Caco-2 (cell line): ENCODE results near the gene DOK7. TPM values are rescaled to one million over a fixed set of nuclear protein-coding genes. Genes with fewer than 3 reads are reported as not detected.

ENCODE experiments used
- BruUV-seq: library from RNA; stranded (reverse); fragments of 400-500 nt; replicated peaks from 2 replicates; lab custom pipeline; 2021; lab: Mats Ljungman, UMichigan
- CTCF ChIA-PET: fragments of 300-600 bp; sonication (Branson Sonifier 250); formaldehyde crosslinking; loops from one replicate; lab custom pipeline; 2022; ENCODE audit warnings: antibody characterized with exemption; lab: Charles Lee
- POLR2A ChIA-PET: fragments of 300-600 bp; sonication (Branson Sonifier 250); formaldehyde crosslinking; loops from one replicate; lab custom pipeline; 2022; ENCODE audit warnings: antibody characterized with exemption; lab: Charles Lee
- DNase-seq, 2 experiments: peaks; one replicate each; pipeline versions ENCODE4 v3.0.0 to v3.0.0-alpha.2; 2020 to 2022
- H3K27me3 ChIP-seq: replicated peaks from 2 replicates; pipeline ENCODE4 v1.6.0; 2011; ENCODE audit warnings: low read length; ENCODE audit not compliant: control insufficient read depth, insufficient read depth
- H3K36me3 ChIP-seq: 2 replicates; pipeline ENCODE4 v1.5.1; 2011; ENCODE audit warnings: low read length; ENCODE audit not compliant: control insufficient read depth, insufficient read depth
- H3K4me1 ChIP-seq: fragments of 250-450 bp; sonication (Bioruptor Pico); 2 replicates; pipeline ENCODE4 v1.5.1; 2020; ENCODE audit warnings: mild to moderate bottlenecking
- H3K4me3 ChIP-seq: 2 replicates; pipeline ENCODE4 v1.5.1; 2011; ENCODE audit warnings: low read depth, mild to moderate bottlenecking, control low read depth, low read length
- H3K9me3 ChIP-seq: fragments of 250-450 bp; sonication (Bioruptor Pico); 2 replicates; pipeline ENCODE4 v1.5.1; 2020; ENCODE audit warnings: mild to moderate bottlenecking, moderate library complexity
- H3K27ac Mint-ChIP-seq: one replicate; pipeline ENCODE4 v1.8.0; 2022; ENCODE audit warnings: mixed read lengths; ENCODE audit not compliant: unreplicated experiment
- H3K27me3 Mint-ChIP-seq: one replicate; pipeline ENCODE4 v1.8.0; 2022; ENCODE audit warnings: mixed read lengths; ENCODE audit not compliant: insufficient read depth, unreplicated experiment
- H3K36me3 Mint-ChIP-seq: one replicate; pipeline ENCODE4 v1.8.0; 2022; ENCODE audit warnings: mild to moderate bottlenecking, mixed read lengths; ENCODE audit not compliant: insufficient read depth, unreplicated experiment
- H3K4me1 Mint-ChIP-seq: one replicate; pipeline ENCODE4 v1.8.0; 2022; ENCODE audit warnings: low read depth, mixed read lengths; ENCODE audit not compliant: unreplicated experiment
- H3K4me3 Mint-ChIP-seq: one replicate; pipeline ENCODE4 v1.8.0; 2022; ENCODE audit warnings: mild to moderate bottlenecking, moderate library complexity, mixed read lengths; ENCODE audit not compliant: unreplicated experiment
- H3K9me3 Mint-ChIP-seq: one replicate; pipeline ENCODE4 v1.8.0; 2022; ENCODE audit warnings: mixed read lengths; ENCODE audit not compliant: unreplicated experiment
- intact Hi-C: fragments of 100-400 bp; cut with micrococcal nuclease; formaldehyde crosslinking; loops from one replicate; pipeline ENCODE4 v1.10.0; 2022; ENCODE audit not compliant: unreplicated experiment
- total RNA-seq: library from RNA; stranded (reverse); gene quantifications from 2 replicates; pipeline ENCODE4 v1.2.3, GENCODE V29; 2022
- TF ChIP-seq, protein P1 (sequence below), 2 experiments: fragments of 200-600 bp in 1 of 2; IDR thresholded peaks; 1 replicate in 1 of 2; 2 replicates in 1 of 2; pipeline versions ENCODE4 v1.5.1 to v1.8.0; 2011 to 2022; ENCODE audit warnings: antibody characterized with exemption in 1 of 2, control low read depth in 1 of 2, inconsistent platforms in 1 of 2, low read depth in 1 of 2, low read length in 1 of 2, mild to moderate bottlenecking in 1 of 2, moderate library complexity in 1 of 2; ENCODE audit not compliant: insufficient read depth in 1 of 2, severe bottlenecking in 1 of 2, unreplicated experiment in 1 of 2

Gene DOK7
- total RNA-seq, 1 experiment from 2014 or later, result 0.29 TPM

DNA sequence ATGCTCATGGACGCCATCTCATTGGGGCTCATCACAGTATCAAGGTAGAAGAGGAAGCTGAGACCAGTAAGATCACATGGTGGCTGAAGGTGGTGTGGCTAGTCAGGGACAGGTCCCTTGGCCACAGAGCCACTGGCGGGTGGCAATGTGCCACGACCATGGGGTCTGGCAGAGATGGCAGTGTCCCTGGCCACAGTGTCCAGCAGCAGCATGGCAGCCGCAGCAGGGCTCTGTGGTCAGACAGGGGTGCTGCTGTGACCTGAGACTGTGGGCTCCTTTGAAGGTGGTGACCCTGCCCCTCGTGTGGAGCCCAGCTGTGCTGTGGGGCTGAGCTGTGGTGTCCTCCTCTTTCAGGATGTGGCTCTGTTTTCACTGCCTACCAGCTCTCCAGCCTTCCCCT, 2.2 kb upstream of the DOK7 start:
- intact Hi-C loops, result no loop called here
- no peaks in the 10 kb centered on the region for H3K36me3 ChIP-seq
- H3K4me3 ChIP-seq, result no peak overlapping the region
- TF ChIP-seq, protein P1, sequence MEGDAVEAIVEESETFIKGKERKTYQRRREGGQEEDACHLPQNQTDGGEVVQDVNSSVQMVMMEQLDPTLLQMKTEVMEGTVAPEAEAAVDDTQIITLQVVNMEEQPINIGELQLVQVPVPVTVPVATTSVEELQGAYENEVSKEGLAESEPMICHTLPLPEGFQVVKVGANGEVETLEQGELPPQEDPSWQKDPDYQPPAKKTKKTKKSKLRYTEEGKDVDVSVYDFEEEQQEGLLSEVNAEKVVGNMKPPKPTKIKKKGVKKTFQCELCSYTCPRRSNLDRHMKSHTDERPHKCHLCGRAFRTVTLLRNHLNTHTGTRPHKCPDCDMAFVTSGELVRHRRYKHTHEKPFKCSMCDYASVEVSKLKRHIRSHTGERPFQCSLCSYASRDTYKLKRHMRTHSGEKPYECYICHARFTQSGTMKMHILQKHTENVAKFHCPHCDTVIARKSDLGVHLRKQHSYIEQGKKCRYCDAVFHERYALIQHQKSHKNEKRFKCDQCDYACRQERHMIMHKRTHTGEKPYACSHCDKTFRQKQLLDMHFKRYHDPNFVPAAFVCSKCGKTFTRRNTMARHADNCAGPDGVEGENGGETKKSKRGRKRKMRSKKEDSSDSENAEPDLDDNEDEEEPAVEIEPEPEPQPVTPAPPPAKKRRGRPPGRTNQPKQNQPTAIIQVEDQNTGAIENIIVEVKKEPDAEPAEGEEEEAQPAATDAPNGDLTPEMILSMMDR (IDR thresholded peaks at IDR 0.05; ENCODE audit: insufficient read depth in 1 of 2, low read depth in 1 of 2, low read length in 1 of 2, severe bottlenecking in 1 of 2, unreplicated experiment in 1 of 2), result no peak
- no peaks in the 10 kb centered on the region for H3K9me3 ChIP-seq
- Mint-ChIP-seq H3K27ac (no peak overlapping the region), H3K36me3 (no peaks in the 10 kb centered on the region), H3K9me3 (no peaks in the 10 kb centered on the region), H3K4me1 (no peaks in the 10 kb centered on the region), H3K27me3 (peaks cover 3% of the 10 kb centered on the region), H3K4me3 (no peak overlapping the region)
- no peak for DNase-seq
- no TSS peak for BruUV-seq
- ChIA-PET CTCF (no interaction called here), POLR2A (no interaction called here)
- H3K27me3 ChIP-seq, result no peaks in the 10 kb centered on the region
- peaks cover 5% of the 10 kb centered on the region; the same call in 1 of the 2 replicates for H3K4me1 ChIP-seq

DNA sequence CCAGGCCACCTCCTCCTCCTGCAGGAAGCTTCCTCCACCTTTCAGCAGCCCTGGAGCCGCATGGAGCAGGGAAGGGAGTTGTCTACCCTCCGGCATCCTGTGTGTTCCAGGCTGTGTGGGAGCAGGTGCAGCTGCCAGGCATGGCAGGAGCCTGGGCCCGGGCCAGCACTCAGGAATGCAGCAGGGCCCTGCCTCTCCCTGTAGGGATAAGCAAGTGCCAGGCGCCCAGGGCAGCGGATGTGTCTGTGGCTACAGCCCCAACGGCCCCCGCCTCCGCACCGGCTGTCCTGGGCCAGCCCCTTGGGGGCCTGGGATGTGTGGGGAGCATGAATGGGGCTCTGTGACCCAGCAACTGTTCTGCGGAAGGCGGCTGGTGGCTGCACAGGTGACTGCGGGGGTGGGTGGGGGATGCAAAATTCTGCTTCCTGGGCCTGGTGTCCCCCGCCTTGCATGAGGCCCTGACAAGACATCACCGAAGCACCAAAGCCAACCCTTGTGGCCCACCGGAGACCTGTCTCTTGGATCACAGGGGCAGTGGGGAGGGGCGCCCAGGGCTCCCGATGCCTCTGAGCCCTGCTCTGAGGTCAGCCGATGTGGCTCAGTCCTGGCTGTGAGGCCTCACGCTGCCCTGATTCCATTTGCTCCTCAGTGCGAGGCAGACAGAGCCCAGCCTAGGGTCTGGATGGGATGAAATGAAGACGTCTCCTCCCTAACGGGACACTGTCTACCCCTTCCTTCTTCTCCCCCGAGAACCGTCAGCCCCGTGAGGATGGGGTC, 1.4 kb upstream of the DOK7 start:
- TF ChIP-seq, protein P1 (IDR thresholded peaks at IDR 0.05; ENCODE audit: insufficient read depth in 1 of 2, low read depth in 1 of 2, low read length in 1 of 2, severe bottlenecking in 1 of 2, unreplicated experiment in 1 of 2), result no peak
- H3K9me3 ChIP-seq, result no peaks in the 10 kb centered on the region
- Mint-ChIP-seq H3K27me3 (peaks cover 3% of the 10 kb centered on the region), H3K4me1 (no peaks in the 10 kb centered on the region), H3K27ac (no peak overlapping the region), H3K36me3 (no peaks in the 10 kb centered on the region), H3K4me3 (no peak overlapping the region), H3K9me3 (no peaks in the 10 kb centered on the region)
- no peak overlapping the region for H3K4me3 ChIP-seq
- ChIA-PET CTCF (no interaction called here), POLR2A (no interaction called here)
- DNase-seq, result no peak
- no peaks in the 10 kb centered on the region for H3K27me3 ChIP-seq
- peaks cover 5% of the 10 kb centered on the region; the same call in 1 of the 2 replicates for H3K4me1 ChIP-seq
- no TSS peak for BruUV-seq
- H3K36me3 ChIP-seq, result no peaks in the 10 kb centered on the region
- intact Hi-C loops, result no loop called here

DNA sequence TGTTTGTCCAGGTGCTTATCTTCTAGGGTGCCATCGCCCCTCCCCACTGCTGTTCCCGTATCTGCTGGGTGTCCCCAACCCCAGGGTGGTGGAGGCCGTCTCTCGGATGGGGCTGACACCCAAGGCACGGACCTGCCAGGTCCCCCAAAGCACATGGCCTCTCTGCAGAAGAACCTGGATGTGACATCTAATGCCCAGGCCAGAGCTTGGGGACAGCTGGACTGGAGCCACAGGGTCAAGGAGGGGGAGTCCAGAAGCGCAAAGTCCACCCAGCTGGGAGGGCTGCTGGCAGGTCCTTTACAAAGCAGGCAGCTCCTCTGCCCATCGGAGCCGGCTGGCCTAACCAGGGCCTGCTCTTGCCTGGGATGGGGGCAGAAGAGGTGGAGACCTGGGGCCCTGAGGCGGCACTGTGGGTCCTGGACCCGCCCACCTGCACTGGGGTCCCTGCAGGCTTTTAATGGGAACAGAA, 751 bp upstream of the DOK7 start:
- H3K4me3 ChIP-seq, result no peak overlapping the region
- H3K27me3 ChIP-seq, result no peaks in the 10 kb centered on the region
- DNase-seq, result no peak
- intact Hi-C loops, result no loop called here
- ChIA-PET POLR2A (no interaction called here), CTCF (no interaction called here)
- H3K9me3 ChIP-seq, result no peaks in the 10 kb centered on the region
- Mint-ChIP-seq H3K36me3 (no peaks in the 10 kb centered on the region), H3K9me3 (no peaks in the 10 kb centered on the region), H3K27me3 (peaks cover 3% of the 10 kb centered on the region), H3K4me3 (peak overlapping the region; percentile 76), H3K4me1 (no peaks in the 10 kb centered on the region), H3K27ac (no peak overlapping the region)
- TF ChIP-seq, protein P1 (IDR thresholded peaks at IDR 0.05; ENCODE audit: insufficient read depth in 1 of 2, low read depth in 1 of 2, low read length in 1 of 2, severe bottlenecking in 1 of 2, unreplicated experiment in 1 of 2), result no peak
- peaks cover 5% of the 10 kb centered on the region; the same call in 1 of the 2 replicates for H3K4me1 ChIP-seq
- no TSS peak for BruUV-seq
- H3K36me3 ChIP-seq, result no peaks in the 10 kb centered on the region
